Activated naive CD4-positive, alpha-beta T cell treated with anti-CD3 and anti-CD28 coated beads for 36 hours (primary cell): ENCODE measurements around the gene RBM19. TPM values are rescaled to one million over a fixed set of nuclear protein-coding genes. Genes with fewer than 3 reads are reported as not detected.

ENCODE experiments used
- CTCF ChIA-PET: fragments of 350-600 bp; sonication (Branson Sonifier 250); formaldehyde crosslinking; loops from one replicate; lab custom pipeline; 2021; ENCODE audit warnings: antibody characterized with exemption; lab: Charles Lee
- DNase-seq: peaks from one replicate; pipeline ENCODE4 v3.0.0-alpha.2; 2020
- H3K27ac Mint-ChIP-seq: one replicate; pipeline ENCODE4 v1.8.0; 2021; ENCODE audit warnings: mild to moderate bottlenecking, mixed read lengths
- H3K27me3 Mint-ChIP-seq: one replicate; pipeline ENCODE4 v1.8.0; 2021; ENCODE audit warnings: low read depth, mixed read lengths
- H3K36me3 Mint-ChIP-seq: one replicate; pipeline ENCODE4 v1.8.0; 2021; ENCODE audit warnings: low read depth, mixed read lengths
- H3K4me1 Mint-ChIP-seq: one replicate; pipeline ENCODE4 v1.8.0; 2021; ENCODE audit warnings: low read depth, mixed read lengths
- H3K4me3 Mint-ChIP-seq: one replicate; pipeline ENCODE4 v1.8.0; 2021; ENCODE audit warnings: mild to moderate bottlenecking, moderate library complexity, mixed read lengths
- H3K9me3 Mint-ChIP-seq: one replicate; pipeline ENCODE4 v1.8.0; 2021; ENCODE audit warnings: mixed read lengths
- intact Hi-C: fragments of 100-400 bp; cut with micrococcal nuclease; formaldehyde crosslinking; loops from one replicate; pipeline ENCODE4 v1.15.1; 2023
- total RNA-seq, 2 experiments: library from RNA; stranded (reverse); gene quantifications; one replicate each; pipeline ENCODE4 v1.2.3, GENCODE V29; 2021

The RBM19 gene
- total RNA-seq, 2 experiments from 2014 or later = 89.0 to 96.2 TPM

DNA sequence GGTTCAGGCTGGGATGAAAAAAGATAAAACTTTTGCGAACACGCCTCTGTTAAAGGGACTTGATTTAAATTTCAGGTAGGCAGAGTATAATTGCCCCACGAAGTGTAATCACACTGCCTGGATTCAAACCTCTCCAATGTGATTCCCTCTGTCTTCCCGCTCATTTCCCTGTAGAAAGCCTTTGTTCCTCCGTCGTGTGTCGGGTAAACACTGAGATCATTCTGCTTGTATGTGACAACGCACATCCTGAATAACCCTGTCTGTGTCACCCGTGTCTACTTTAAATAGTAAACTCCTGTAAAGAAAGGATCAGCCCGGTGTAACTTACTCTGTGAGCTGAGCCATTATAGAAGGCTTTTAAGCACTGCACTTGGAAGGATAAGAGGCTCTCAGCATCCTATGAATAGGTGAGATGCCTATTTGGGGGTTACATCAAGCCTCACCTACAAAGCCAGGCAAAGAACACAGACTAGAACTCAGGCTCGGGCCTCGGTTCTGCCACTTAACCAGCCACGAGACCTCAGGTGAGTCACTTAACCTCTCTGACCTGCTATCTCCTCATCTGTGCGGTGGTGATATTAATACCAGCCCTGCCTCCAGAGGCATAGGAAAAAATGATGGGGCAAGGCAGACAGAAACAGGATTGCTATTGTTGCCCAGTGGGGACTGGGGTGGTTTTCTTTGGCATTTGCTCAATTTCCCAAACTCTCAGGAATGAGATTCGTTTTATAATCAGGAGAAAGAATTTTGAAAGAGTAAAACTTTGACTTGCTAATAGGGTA is 74.2 kb downstream of the RBM19 start:
- no peak overlapping the region for H3K27ac Mint-ChIP-seq
- peaks cover 28% of the 10 kb centered on the region for H3K36me3 Mint-ChIP-seq
- H3K27me3 Mint-ChIP-seq = no peaks in the 10 kb centered on the region
- no peak for DNase-seq
- CTCF ChIA-PET = no interaction called here
- H3K9me3 Mint-ChIP-seq = no peaks in the 10 kb centered on the region
- intact Hi-C loops = no loop called here
- H3K4me1 Mint-ChIP-seq = no peaks in the 10 kb centered on the region
- no peak overlapping the region for H3K4me3 Mint-ChIP-seq

DNA sequence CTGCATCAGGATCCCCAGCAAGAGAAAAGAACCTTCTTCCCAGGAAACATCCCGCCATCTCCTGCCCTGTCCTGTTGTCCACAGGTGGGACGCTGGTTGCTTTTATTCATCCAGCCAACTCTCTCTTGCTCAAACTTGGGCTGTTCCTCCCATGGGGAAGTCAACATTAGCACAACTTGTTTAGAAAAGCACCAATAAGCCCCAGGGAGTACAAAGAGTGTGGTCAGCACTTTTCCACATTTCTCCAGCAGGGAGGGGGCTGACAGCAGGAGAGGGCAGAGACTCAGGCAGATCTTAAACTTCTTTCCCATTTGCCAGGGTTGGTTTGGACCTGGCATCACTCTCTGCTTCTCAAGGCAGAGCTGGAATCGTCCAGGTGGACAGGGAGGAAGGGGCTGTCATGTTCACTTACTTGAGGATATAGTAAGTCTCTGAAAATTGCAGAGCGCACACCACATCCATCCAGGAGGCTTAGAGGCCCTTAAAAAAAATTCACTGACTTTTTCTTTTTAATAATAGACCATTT is 74.9 kb downstream of the RBM19 start:
- Mint-ChIP-seq H3K4me1 (no peaks in the 10 kb centered on the region), H3K9me3 (no peaks in the 10 kb centered on the region), H3K4me3 (no peak overlapping the region), H3K36me3 (peaks cover 29% of the 10 kb centered on the region), H3K27me3 (no peaks in the 10 kb centered on the region), H3K27ac (no peak overlapping the region)
- CTCF ChIA-PET = no interaction called here
- DNase-seq = no peak
- intact Hi-C loops = no loop called here

DNA sequence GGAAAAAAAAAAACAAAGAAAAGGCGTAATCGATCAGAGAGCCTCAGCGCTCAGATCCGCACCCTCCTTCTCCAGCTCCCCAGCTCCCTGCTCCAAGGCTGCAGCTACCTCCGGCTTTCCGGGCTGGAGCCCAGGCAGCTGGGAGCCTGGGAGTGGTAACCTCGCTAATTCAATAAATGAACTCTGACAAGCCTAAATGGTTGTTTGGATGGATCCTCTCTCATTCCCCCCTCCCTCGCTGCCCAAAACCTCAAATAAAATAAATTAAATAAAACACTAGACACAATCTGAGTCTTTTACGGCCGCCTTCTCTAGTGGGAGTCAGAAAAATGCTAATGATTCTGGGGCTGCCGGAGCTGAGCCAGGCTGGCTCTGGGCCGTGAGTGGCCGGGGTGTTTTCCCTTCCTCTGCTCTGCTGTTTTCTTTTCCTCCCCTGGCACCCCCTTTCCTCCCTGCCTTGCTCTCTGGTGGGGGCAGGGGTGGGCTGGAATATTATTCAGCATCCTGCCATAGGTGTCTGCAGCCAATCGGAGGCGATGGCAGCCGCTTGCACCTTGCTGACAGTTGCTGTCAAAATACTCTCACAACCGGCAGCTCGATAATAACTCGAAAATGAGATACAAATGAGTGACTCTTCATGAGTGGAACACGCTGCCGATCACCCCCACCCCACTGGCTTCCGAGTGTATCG is 76.1 kb downstream of the RBM19 start:
- intact Hi-C loops = no loop called here
- CTCF ChIA-PET = interaction anchor here (0.6 kb wide), 1 partner anchor 569 kb away, joined by 3 read pairs; no protein-coding TSS in a partner anchor
- Mint-ChIP-seq H3K4me1 (no peaks in the 10 kb centered on the region), H3K27ac (no peak overlapping the region), H3K4me3 (no peak overlapping the region), H3K36me3 (peaks cover 32% of the 10 kb centered on the region), H3K9me3 (no peaks in the 10 kb centered on the region), H3K27me3 (no peaks in the 10 kb centered on the region)
- DNase-seq = no peak

DNA sequence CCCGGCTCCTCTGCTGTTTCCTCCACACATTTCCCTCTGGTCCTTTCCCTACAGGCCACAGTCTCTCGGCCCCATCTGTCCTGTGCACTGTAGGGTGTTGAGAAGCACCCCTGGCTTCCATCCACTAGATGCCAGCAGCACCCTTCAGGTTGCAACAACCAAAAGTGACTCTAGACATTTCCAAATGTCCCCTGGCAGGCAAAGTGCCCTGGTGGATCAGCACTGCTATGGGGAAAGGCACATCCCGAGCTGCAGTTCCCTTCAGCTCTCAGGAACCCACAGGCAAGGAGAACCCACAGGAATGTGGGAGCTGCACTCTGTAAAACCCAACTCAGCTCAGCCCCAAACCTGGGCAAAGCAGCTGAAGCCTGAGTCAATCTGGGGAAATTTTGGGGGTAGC is 77.0 kb downstream of the RBM19 start:
- Mint-ChIP-seq H3K9me3 (no peaks in the 10 kb centered on the region), H3K4me1 (no peaks in the 10 kb centered on the region)
- CTCF ChIA-PET = no interaction called here

DNA sequence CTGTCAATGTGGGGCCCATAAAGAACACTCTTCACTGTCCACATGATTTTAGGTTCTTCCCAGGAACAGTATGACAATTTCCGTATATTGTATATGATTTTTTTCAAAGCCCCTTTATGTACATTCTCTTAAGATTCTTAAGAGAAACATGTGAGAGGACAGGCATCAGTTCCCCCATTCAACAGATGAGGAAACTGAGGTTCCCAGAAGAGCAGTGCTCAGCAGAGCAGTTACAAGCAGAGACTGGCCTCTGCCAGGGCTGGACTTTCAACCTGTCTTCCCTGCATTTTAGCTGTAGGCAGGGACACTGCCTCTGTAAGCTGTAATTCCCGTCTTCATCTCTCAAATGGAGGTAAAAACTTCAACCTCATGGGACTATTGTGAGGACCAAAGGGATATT is 77.7 kb downstream of the RBM19 start:
- H3K36me3 Mint-ChIP-seq = peaks cover 44% of the 10 kb centered on the region
- no peaks in the 10 kb centered on the region for H3K4me1 Mint-ChIP-seq
- no peaks in the 10 kb centered on the region for H3K9me3 Mint-ChIP-seq
- H3K27ac Mint-ChIP-seq = no peak overlapping the region
- no peak for DNase-seq
- CTCF ChIA-PET = no interaction called here
- no peaks in the 10 kb centered on the region for H3K27me3 Mint-ChIP-seq
- no peak overlapping the region for H3K4me3 Mint-ChIP-seq
- intact Hi-C loops = no loop called here

More for the DNA sequence above, 77.0 kb downstream of the RBM19 start:
- Mint-ChIP-seq H3K27ac (no peak overlapping the region), H3K27me3 (no peaks in the 10 kb centered on the region), H3K36me3 (peaks cover 40% of the 10 kb centered on the region), H3K4me3 (no peak overlapping the region)
- no peak for DNase-seq
- intact Hi-C loops = no loop called here

DNA sequence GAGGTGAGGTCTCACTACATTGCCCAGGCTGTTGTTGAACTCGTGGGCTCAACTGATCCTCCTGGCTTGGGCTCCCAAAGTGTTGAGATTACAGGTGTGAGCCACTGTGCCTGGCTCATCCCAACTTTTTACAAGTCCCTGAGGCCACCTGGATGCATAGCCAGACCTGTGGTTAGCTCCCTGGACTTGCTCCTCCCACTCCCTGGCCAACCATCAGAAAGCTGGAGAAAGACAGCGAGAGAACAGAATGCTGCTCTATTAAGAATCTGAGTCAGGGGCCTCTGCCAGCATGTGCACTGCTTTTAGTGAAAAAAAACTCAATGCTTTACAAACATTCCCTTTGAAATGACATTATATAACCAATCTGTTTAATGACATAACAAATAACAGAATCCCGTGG is 78.2 kb downstream of the RBM19 start:
- no peak for DNase-seq
- H3K9me3 Mint-ChIP-seq = no peaks in the 10 kb centered on the region
- intact Hi-C loops = no loop called here
- no peak overlapping the region for H3K4me3 Mint-ChIP-seq
- no peaks in the 10 kb centered on the region for H3K27me3 Mint-ChIP-seq
- H3K27ac Mint-ChIP-seq = no peak overlapping the region
- CTCF ChIA-PET = no interaction called here
- H3K36me3 Mint-ChIP-seq = peaks cover 42% of the 10 kb centered on the region
- no peaks in the 10 kb centered on the region for H3K4me1 Mint-ChIP-seq

DNA sequence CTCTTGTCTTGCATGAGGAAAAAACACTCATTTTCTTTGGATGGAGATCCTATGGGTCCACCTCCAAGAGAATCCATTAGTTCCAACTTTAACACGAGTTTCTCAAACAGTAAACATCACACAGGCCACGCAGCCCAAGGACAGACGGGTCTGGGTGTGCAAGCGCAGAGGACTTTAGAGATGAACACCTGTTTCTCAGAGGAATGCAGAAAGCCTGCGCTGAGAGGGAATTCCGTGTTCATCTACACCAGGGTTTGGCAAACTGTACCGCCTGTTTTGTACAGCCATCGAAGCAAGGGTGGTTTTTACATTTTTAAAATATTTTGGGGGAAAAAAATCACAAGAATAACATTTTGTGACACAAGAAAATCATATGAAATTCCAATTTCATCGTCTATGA is 79.4 kb downstream of the RBM19 start:
- CTCF ChIA-PET = no interaction called here
- Mint-ChIP-seq H3K36me3 (peaks cover 38% of the 10 kb centered on the region), H3K9me3 (no peaks in the 10 kb centered on the region), H3K4me3 (no peak overlapping the region), H3K4me1 (no peaks in the 10 kb centered on the region), H3K27me3 (no peaks in the 10 kb centered on the region), H3K27ac (no peak overlapping the region)
- intact Hi-C loops = no loop called here
- DNase-seq = no peak

DNA sequence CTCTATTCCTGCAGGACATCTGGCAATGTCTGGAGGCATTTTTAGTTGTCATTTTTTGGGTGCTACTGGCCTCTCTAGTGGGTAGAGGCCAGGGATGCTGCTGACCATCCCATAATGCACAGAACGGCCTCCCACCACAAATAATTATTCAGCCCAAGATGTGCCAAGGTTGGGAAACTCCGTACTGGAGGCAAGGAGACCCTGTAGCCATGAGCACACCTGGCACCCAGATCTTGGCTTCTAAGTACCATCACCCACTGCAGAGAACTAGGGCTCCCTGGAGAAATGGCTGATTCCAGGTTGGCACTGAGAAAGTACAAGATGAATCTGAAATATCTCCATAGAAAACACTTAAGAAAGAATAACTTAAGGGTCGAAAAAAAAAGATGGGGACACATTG is 81.7 kb downstream of the RBM19 start:
- Mint-ChIP-seq H3K9me3 (no peaks in the 10 kb centered on the region), H3K4me3 (no peak overlapping the region), H3K36me3 (peaks cover 39% of the 10 kb centered on the region), H3K4me1 (no peaks in the 10 kb centered on the region), H3K27ac (no peak overlapping the region), H3K27me3 (no peaks in the 10 kb centered on the region)
- no peak for DNase-seq
- CTCF ChIA-PET = no interaction called here
- intact Hi-C loops = no loop called here

DNA sequence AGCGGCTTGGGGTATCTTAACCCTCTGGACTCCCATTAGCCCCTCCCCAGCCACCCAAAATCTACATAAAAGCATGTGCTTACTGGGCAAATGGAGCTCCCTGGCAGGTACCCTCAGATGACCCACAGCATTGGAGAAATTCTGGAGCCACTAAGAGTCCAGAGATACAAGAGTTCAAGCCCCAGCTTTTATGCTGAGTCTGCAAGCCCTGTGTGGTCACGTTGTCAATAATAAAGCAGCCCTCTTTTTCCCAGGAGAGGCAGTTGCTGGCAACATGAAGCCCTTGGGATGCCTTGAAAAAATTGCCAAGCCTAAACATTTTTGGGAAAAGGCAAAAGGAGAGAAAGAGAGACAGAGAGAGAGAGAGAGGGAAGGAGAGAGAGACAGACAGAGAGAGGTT is 83.4 kb downstream of the RBM19 start:
- H3K9me3 Mint-ChIP-seq = no peaks in the 10 kb centered on the region
- no peaks in the 10 kb centered on the region for H3K4me1 Mint-ChIP-seq
- no peaks in the 10 kb centered on the region for H3K27me3 Mint-ChIP-seq
- no peak for DNase-seq
- intact Hi-C loops = no loop called here
- CTCF ChIA-PET = no interaction called here
- H3K4me3 Mint-ChIP-seq = no peak overlapping the region
- no peak overlapping the region for H3K27ac Mint-ChIP-seq
- peaks cover 40% of the 10 kb centered on the region for H3K36me3 Mint-ChIP-seq

DNA sequence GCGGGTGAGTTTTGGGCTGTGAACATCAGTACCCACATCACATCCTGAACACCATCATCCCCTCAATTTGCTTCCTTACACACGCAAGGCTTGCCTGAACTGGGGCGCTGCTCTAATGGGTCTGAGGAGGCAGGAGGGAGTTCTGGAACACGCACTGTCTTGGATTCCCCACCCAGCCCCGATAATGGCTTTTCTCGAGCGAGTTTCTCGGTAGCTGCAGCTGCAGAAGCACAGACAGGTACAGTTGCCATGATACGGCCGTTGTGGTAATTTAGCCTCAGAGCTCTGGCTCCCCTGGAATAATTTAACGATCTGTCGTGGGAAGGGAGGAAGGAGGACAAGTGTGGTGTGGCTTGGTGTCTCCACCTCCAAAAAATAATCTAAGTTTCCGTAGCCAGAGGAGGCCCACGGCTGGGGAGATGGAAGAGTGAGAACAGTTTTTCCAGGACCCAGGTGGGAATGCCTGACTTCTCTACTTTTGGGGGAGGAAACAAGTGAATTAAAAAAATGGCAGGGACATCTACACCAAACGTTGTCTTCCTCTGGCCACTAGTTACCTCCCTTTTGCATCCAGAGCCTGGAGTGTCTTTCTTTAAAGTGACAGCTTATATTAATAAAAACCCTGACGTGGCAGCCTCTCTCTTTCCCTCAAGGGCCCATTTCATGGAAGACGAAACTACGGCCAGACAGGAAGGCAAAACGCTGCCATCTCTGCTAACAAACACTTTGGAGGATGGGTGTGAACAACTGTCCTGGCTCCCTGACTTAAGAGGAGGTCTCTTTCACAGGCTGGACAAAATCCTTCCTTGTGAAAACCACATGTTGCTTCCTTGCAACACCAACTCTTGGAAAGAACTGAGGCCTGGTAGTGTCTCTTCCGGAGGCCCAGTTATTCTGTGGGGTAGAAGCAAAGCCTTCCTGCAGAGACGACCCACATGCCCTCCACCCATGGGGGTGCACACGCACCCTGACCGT is 84.8 kb downstream of the RBM19 start:
- H3K27ac Mint-ChIP-seq = no peak overlapping the region
- H3K4me1 Mint-ChIP-seq = no peaks in the 10 kb centered on the region
- H3K4me3 Mint-ChIP-seq = no peak overlapping the region
- H3K27me3 Mint-ChIP-seq = no peaks in the 10 kb centered on the region
- CTCF ChIA-PET = no interaction called here
- no peak for DNase-seq
- H3K9me3 Mint-ChIP-seq = no peaks in the 10 kb centered on the region
- peaks cover 37% of the 10 kb centered on the region for H3K36me3 Mint-ChIP-seq
- intact Hi-C loops = no loop called here

DNA sequence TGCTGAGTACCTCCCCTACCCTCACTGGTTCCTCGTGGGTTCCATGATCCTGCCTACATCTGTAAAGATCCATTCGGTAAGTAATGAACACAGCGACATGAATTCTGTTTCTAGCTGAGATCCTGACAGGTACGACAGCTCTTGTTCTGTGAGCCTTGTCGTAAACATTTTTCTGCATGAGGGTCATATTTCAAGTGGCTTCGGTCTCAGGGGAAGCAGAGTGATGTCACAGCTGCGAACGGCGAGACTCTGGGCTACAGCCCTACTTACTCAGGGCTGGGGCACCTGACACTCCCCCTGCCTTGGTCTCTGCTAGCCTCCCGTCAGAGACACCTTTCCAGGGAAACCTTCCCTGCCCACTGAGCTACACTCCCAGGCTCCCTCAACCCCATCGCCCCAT is 85.8 kb downstream of the RBM19 start:
- no peaks in the 10 kb centered on the region for H3K4me1 Mint-ChIP-seq
- no peak for DNase-seq
- no peak overlapping the region for H3K4me3 Mint-ChIP-seq
- peaks cover 37% of the 10 kb centered on the region for H3K36me3 Mint-ChIP-seq
- H3K9me3 Mint-ChIP-seq = no peaks in the 10 kb centered on the region
- intact Hi-C loops = no loop called here
- no peaks in the 10 kb centered on the region for H3K27me3 Mint-ChIP-seq
- no peak overlapping the region for H3K27ac Mint-ChIP-seq
- CTCF ChIA-PET = no interaction called here

DNA sequence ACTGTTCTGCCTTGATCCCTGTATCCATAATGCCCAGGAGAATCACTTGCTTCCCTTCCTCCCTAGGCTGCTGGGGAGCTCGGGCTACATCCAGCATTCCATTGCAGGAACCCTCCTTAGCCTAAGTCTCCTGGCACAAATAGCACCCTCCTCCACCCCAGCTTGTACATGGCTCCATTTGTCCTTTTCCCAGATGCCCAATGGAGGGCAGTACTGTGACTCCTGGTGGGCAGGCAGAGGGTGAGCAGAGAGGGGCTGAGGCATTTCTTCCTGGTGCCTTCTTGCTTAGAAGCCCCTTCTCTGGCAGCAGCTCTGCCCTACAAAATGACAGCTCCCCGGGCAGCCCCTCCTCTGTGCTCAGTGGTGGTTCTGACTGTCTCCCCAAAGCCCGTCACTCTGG is 86.5 kb downstream of the RBM19 start:
- Mint-ChIP-seq H3K36me3 (peaks cover 38% of the 10 kb centered on the region), H3K27me3 (no peaks in the 10 kb centered on the region), H3K9me3 (no peaks in the 10 kb centered on the region), H3K4me1 (no peaks in the 10 kb centered on the region), H3K27ac (no peak overlapping the region), H3K4me3 (no peak overlapping the region)
- no peak for DNase-seq
- intact Hi-C loops = no loop called here
- CTCF ChIA-PET = no interaction called here
